SHP77 treated with DMSO at 0.1 percent for 48 hours (cell line): ENCODE measurements around the gene EHD4.

Source experiments
- DNase-seq: peaks from one replicate; lab custom pipeline; 2025; lab: John Stamatoyannopoulos, UW

EHD4 gene

DNA sequence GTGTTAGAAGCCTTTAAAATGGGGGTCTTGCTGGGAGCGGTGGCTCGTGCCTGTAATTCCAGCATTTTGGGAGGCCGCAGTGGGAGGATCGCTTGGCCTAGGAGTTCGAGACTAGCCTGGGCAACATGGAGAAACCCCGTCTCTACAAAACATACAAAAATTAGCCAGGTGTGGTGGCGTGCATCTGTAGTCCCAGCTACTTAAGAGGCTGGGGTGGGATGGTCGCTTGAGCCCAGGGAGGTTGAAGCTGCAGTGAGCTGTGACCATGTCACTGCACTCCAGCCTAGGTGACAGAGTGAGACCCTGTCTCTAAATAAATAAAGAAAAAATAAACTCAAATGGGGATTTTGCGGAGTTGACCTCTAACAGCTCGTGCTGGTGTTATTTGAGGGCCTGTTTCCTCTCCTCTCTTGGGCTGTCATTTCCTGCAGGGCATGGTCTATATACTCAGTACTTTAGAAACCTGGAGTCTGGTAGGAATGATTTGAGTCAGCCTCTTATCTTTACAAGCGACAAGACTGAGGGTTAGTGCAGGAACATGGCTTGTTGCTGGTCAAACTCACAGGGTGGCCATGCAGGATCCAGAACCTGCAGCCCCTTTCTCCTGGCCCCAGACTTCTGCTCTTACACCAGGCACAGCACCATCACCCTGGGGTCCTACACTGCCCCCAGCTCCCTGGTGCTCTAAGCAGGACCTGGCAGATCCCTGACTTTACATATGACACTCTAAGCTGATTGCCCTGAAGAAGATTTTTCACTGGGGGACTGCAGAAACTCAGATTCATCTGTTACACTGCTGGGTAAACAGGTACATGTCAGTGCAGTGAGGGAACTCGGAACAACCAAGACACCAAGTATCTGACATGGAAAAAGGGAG is 15.1 kb downstream of the EHD4 start:
- no peak for DNase-seq

DNA sequence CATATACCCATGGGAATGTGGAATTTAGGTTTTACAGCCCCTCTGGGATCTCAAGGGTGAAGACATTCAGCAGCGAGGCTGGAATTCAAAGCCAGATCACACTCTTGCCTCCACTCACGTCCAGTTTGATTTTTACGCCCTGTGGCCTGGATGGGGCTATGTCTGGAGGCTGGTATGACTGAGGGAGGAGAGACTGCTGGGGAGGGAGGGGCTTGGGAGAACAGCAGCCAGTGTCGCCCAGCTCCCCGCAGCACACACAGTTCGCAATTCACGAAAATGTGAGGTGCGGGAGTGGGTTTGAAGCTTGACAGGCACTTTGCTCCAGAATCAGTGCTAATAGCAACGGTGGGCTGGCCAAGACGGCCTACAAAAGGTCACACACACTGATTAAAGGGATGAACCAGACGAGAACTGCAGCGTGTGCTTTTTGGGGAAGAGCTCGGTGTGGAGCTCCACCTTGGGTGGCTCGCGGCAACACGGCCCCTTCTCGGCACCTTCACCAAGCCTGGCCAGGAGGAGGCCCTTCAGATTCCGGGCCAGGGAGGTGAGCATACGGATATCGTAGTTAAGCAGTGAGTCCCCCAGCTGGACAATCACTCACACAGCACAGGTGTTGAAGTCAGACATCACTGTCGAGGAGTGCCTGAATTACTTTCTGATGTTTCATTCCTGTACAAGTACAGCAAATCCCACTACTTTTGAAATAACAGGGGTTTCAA is 16.4 kb downstream of the EHD4 start:
- DNase-seq: no peak

DNA sequence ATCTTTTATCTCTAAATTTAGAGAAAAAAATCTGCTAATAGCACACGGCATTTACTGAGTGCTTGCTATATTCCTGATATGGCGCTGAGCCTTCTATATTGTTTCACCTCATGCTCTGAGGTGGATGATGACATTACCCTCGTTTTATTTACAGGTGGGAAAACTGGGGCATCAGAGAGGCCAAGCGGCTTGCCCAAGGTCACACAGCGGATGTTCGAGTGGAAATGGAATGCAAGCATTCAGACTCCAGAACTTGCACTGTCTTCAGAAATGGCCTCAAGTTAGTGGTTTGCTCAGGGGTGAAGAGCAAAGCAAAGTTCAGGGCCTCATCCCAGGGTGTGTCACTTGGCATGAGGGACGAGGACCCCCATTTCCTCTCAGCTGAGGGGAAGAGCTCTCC is 17.3 kb downstream of the EHD4 start:
- DNase-seq: no peak

DNA sequence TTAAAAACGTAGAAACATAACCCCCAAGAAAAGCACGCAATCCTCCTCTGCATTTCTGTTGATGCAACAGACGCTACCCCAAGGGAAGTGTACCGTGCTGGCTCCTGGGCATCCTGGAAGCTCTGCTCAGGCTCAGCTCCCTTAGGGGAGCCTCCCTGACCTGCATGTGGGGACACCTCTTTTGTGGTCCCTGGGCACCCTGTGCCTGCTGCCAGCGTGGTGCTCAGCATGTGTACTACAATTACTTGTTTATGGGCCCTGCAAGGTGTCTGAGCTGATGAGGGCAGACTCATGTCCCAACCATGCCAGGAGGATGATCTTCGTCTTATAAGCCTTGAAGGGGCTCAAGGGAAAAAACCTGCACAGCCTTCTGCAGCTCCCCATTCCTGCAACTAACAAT is 18.3 kb downstream of the EHD4 start:
- DNase-seq: no peak

DNA sequence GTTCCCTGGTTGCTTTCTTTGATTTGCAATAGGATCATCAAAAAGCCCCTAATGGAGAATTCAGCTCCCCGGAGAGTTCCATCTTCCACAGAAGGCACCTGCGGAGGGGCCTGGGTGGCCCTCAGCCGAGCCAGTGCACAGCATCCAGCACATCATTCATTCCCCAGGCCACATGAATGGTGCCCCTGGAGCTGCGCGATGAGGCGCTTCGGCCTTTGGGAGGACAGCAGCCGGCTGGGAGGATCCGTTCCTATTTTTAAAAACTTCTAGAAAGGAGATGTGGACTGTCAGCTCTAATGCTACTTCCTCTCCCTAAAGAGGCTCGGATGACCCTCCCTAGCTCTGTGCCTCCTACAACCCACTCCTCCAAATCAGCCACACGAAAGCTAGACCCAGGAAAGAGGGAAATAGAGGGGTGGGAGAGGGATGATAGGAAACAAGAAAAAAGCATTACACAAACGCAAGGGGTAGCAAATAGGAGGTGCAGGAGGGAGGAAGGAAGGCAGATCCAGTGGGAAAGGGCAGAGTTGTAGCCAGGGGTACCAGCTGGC is 20.3 kb downstream of the EHD4 start:
- DNase-seq: no peak

DNA sequence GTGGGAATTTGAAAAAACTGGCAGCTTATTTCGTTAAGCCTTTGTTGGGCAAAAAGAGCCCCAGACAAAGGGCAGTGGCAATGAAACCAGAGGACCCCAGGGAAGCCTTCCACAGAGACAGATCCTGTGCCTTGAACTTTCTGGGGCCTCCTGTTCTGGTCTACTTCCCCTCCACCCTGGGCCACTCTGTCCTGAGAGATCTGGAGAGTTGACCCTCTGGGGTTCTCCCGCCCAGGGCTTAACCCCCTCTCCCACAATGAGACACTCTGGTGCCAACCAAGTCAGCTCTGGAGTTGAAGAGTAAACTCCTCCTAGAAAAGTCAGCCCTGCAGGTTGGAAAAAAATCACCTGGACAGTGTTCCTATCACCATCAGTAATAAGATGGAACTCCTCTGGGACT is 20.8 kb downstream of the EHD4 start:
- DNase-seq: no peak

DNA sequence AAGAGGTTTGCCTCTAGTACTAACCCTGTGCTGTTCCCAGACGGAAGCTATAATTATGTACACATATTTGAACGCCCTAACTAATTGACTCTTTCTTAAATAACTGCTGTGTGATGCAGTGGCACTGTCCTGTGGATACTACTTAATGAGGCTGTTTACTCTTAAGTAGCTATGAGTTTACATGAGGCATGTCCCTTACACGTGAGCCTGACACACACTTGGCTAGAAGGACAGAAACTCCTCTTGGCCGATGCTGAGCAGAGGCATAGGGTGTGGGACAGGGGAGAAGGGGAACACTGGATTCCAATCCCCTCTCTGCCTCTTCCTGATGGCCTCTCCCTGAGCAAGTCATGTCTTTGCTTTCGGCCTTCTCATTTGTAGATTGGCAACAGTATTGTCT is 21.9 kb downstream of the EHD4 start:
- no peak for DNase-seq

DNA sequence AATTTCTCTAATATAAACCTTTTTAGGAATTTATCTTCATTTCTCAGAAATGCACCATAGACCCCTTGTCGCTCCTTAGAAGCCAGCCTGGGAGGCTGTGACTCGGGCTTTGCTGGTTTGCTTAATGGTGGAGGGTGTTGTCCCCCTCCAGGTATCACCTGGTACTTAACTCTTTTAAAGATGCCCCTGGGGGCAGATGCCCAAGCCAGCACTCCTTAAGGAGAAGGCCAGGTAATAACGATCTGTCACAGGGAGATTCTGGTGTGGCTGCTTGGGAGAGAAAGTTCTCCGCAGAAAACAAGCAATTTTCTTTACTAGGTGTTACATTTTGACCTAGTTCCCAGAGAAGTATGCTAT is 22.3 kb downstream of the EHD4 start:
- DNase-seq: no peak

DNA sequence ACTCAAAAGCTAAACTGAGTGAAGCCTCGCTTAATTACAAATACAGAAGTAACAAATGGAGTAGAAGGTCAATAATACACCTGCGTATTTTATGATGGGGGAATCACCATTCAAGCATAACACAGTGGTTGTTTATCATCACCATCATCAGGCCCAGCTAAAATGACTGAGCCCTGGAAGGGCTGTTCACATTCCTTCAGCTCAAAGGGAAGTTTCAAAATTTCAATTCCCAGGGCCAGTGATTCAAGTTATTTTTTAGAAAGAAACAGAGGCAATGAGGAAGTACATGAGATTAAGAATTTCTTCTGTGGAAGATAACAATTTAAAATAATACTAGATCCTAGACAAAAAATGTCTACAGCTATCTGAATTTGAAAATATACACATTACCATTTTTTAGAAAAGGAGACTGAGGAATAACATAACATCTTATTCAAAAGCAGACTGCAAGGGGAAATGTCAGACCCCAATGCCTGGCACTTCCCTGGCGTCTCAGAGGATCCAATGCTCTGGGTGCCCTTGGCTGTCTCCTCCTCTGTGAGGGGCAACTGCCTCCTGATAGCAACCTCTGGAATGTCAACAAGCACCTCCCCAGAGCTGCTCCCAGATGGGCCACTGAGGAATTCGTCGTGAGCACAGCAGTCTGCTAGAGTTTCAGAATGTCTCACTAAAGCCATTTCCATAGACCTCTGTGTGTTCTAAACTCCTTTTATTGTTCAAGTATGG is 22.8 kb downstream of the EHD4 start:
- no peak for DNase-seq

DNA sequence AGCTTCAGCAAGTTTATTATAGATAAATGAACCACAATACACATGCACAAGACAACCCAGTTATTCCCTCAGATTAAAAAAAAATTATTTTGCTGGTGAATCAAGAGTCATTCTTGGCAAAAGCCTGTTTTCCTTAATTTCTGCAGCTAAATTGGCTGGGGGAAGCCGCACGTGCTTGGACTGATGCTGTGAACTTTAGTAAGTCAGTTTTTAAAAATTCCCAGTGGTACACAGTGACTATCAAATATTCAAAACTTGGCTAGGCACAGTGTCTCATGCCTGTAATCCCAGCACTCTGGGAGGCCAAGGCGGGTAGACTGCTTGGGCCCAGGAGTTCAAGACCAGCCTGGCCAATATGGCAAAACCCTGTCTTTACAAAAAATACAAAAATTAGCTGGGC is 23.9 kb downstream of the EHD4 start:
- no peak for DNase-seq

DNA sequence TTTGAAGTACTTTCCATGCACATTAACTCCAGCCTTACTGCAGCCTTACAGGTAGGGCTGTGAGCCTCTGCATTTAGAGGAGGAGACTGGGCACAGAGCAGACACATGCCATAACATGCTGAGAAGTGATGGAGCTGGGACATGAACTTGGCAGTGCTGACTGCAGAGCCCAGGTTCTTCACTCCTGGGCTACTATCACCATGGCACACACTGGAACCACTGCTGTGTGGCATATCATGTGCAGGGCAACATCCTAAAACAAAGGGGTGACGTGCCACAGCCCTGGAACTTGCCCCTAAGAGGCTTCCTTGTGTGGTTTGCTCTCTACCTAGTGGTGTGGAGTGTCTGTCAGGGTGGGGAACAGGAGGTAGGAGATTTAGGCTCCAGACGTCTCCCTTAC is 25.4 kb downstream of the EHD4 start:
- DNase-seq: no peak

DNA sequence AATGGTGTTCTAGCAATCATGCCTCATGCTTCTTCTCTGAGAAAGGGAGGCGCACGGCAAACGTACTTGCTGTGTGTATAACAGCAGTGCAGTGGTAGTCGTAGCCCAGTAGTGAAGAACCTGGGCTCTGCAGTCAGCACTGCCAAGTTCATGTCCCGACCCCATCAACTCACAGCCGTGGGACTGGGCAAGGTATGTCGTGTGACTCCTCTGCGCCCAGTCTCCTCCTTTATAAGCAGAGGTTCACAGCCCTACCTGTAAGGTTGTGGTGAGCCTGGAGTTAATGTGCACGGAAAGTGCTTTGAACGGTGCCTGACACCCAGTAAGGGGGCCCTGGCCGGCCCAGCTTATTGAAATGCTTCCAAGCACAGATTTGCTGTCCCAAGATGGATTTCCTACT is 26.6 kb downstream of the EHD4 start:
- no peak for DNase-seq

DNA sequence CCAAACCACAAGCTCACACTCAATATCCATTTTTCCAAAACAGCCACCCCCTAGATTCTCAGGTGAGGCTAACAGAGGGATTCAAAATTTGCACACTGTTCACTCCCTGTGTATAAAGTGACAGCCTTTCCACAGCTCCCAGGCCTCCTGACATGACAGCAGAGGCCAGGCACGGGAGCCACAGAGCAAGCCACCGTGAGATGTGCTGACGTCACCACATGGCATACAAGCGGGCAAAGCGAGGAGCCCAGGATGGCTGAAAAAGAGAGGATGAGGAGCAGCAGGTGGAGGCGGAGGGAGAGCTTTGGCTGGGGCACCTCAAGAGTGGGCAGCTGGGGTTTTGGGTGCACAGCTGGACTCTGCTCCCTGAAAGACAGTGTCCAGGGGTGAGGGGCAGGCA is 27.1 kb downstream of the EHD4 start:
- no peak for DNase-seq

DNA sequence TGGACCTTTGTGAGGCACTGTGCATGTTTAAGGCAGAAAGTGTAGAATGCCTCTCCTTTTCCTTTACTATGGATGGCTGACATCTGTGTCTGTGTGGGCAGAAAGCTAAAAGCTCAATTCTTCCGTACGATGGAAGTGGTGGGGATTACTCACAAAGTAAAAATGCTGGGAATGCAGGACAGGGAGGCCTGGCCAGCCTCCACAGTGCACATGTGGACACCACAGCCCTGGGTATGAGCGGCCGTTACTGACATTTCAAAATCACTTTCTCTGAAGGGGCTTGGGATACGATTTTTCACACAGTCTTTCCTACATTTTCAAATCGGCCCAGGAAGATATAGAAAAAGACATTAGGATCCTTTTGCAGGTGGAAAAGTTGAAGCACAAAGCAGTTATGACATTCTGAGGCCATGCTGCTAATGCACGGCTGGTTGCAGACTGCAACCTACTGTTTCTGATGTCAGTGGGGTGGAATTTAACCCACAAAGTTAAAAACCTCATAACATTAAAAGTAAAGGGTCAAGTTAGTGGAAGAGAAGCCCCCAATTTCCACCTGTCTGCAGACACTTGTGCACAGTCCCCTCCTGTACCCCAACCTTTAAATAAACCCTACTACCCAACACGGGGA is 27.9 kb downstream of the EHD4 start:
- no peak for DNase-seq

DNA sequence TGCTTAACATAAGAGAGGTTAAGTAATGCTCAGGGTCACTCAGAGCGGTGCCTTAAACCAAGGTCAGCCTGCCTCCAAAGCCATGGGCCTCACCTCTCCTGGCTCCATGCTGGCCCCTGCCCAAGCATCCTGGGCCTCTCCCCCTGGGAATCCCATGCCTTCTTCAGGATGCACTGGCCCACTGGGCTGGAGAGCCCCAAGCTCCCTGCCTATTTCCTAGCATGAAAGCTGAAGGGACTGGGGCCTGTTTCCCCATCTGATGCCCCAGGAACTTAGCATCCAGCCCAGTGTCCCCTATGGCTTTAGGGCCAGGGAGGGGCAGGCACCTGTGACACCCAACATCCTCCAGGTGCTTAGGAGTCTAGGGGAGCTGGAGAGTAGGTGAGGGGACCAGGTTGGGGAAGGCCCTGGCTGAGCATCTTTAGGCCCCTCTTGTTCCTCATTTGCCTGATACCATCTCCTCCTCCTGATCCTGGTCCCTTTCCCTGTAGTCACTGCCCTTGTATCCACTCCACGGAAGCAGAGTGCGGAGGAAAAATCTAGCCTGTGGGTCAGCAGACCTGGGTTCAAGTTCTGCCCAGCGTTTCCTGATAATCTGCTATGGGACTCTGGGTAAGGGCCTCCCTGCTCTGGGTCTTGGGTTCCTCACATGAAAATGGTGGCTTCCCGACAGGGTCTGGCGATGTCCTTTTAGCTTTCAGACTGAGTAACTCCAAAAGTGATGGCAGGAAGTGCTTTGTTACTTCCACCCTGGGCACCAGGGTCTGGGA is 28.6 kb downstream of the EHD4 start:
- no peak for DNase-seq

DNA sequence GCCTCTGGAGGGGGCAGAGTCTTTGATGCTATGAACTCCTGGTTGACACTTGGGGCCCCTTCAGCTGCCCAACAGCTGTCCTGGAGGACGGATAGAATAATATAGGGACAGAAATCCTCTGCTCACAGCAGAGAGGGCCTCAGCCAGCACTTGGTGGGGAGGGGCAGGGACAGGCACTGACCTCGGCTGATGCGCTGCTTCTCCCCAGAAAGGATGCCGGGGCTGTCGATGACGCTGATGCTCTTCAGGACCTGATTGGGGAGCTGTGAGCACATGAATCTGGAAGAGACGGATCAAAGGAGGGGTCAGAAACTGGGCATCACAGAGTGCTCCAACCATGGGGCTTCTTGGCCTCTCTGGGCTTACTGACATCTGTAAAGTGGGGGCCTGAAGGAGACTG is 29.5 kb downstream of the EHD4 start:
- DNase-seq: no peak

DNA sequence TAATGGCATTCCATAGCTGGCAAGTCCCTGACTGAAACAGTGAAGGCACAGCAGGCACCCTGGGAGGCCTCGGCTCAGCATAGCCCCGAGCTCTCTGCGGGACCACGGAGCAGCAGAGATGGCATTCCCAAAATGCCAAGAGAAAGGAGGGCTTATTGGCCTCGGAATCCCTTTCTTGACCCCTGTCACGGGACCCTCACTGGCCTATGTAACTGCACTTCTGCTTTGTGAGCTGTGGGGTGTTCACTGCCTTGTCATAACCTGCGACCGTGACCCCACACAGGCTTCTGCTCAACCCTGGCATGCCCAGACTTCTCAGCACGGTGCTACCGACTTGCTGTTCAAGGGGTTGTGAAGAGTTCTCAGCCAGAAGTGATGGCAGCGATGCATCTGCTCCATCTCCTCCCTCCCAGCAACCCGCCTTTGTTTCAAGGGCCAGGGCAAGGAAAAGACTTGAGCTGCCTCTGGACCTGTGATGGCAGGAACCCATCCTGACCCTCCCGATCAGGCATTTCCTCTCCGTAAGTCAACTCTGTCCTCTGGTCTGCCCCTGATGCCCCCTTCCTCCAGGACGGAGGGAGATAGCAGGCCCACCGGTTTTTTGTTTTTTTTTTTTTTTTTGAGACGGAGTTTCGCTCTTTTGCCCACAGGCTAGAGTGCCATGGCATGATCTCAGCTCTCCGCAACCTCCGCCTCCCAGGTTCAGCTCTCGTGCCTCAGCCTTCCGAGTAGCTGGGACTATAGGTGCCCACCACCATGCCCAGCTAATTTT is 30.5 kb downstream of the EHD4 start:
- no peak for DNase-seq

DNA sequence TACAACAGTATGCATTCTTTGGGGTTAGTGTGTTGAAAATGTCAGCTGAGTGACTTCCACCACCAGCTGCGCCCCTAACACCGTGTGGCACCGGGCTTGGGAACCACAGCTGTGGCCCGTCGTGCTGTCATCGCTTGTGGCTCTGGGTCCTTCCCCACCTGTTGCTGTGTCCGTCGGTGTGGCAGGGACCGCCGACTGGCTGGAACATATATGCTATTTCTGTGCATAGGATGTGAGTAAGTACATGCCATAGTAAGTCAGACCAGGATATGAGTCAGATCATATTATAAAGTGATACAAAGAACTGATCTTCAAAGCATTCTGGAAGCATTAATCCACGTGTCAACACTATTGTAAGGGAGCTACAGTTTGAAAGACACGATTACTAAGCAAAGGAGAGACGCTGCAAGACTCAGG is 31.9 kb downstream of the EHD4 start:
- no peak for DNase-seq

DNA sequence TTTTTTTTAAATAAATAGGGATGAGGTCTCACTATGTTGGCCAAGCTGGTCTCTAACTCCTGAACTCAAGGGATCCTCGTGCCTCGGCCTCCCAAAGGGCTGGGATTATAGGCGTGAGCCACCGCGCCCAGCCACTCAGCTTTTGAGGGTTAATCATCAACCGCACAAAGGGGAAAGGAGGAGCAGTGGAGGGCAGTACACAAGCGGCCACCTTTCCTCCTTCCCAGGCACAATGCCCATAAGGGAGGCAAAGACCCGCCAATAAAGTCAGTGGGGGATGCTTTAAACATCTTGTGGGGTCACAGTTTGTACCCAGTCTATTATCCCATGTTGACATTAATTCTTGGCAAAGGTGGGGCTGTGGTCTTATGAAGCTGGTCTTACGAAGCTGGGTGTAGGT is 32.4 kb downstream of the EHD4 start:
- no peak for DNase-seq

DNA sequence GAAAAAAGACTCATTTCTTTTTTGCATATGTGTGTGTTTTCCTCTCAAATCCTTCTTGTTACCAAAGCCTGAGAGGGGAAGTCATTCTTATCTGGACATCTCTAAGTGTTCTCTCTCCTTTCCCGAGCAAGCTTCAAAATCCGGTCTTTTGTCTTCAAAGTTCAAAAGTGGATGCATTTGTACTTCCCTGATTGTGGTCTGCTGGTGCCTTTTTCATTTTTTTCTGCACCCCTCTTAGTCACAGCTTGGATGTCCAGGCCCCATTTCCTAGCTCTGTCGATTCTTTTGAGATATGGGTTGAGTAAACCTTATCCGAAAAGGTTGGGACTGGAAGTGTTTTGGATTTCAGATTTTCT is 34.8 kb downstream of the EHD4 start:
- DNase-seq: no peak
